NCI-H510A (cell line): ENCODE data around the gene CTSK.
"Not testable (repeated sequence)": the region's sequence is repeated elsewhere in the genome, so short reads cannot be mapped to it uniquely, and the experiment has no call there.

Source experiments
- DNase-seq: peaks from one replicate; lab custom pipeline; 2025; lab: John Stamatoyannopoulos, UW

The CTSK gene

GRCh38 chr1:150808121-150808520 lies at the start of gene CTSK:
CTSK (minus strand) TSS chr1:150808260; CDS start chr1:150806805, 1,455 bp downstream.
- no peak for DNase-seq

GRCh38 chr1:150852734-150853133 lies 44.7 kb upstream of the CTSK start:
- not testable (repeated sequence) for DNase-seq

GRCh38 chr1:150850801-150851362 lies 42.8 kb upstream of the CTSK start:
- DNase-seq, result not testable (repeated sequence)

- DNase-seq, result no peak
These were observed 38.5 kb upstream of the CTSK start for GRCh38 chr1:150846473-150847146.

- no peak for DNase-seq
These were observed 35.4 kb upstream of the CTSK start for GRCh38 chr1:150843474-150843873.

GRCh38 chr1:150842964-150843363 lies 34.9 kb upstream of the CTSK start:
- DNase-seq, result no peak

- no peak for DNase-seq
These were observed 34.3 kb upstream of the CTSK start for GRCh38 chr1:150842343-150842742.

GRCh38 chr1:150841626-150842025 lies 33.6 kb upstream of the CTSK start:
- DNase-seq, result no peak

GRCh38 chr1:150840850-150841249 lies 32.8 kb upstream of the CTSK start:
- not testable (repeated sequence) for DNase-seq

GRCh38 chr1:150836129-150836773 lies 28.2 kb upstream of the CTSK start:
- no peak for DNase-seq

- DNase-seq, result not testable (repeated sequence)
These were observed 25.9 kb upstream of the CTSK start for GRCh38 chr1:150833961-150834360.

- DNase-seq, result no peak
These were observed 24.5 kb upstream of the CTSK start for GRCh38 chr1:150832597-150832996.

GRCh38 chr1:150829751-150830150 lies 21.7 kb upstream of the CTSK start:
- DNase-seq, result no peak

GRCh38 chr1:150826299-150826698 lies 18.2 kb upstream of the CTSK start:
- DNase-seq, result no peak

GRCh38 chr1:150820730-150821512 lies 12.9 kb upstream of the CTSK start:
- DNase-seq, result no peak

- DNase-seq, result no peak
These were observed 7.8 kb upstream of the CTSK start for GRCh38 chr1:150815871-150816270.

GRCh38 chr1:150813028-150813707 lies 5.1 kb upstream of the CTSK start:
- peak; percentile 12 for DNase-seq

GRCh38 chr1:150810958-150811659 lies 3.0 kb upstream of the CTSK start:
- DNase-seq, result no peak

GRCh38 chr1:150809651-150810050 lies 1.6 kb upstream of the CTSK start:
- DNase-seq, result no peak

- no peak for DNase-seq
These were observed 786 bp upstream of the CTSK start for GRCh38 chr1:150808846-150809245.

GRCh38 chr1:150807249-150808023 lies 624 bp downstream of the CTSK start:
- no peak for DNase-seq
